Upper lobe of left lung (tissue), 6 donors: ENCODE measurements around the gene KRIT1. TPM values are rescaled to one million over a fixed set of nuclear protein-coding genes. Genes with fewer than 3 reads are reported as not detected.

Source experiments
- ATAC-seq, 2 donors: fragments of 200-7000 bp; cut with Tn5 transposase; one replicate each; pipeline ENCODE4 v1.9.1; 2022; ENCODE audit warnings: mild to moderate bottlenecking in 2 of 2, moderate library complexity in 2 of 2; ENCODE audit not compliant: low FRiP score in 2 of 2
- DNase-seq, 2 donors: peaks; one replicate each; pipeline ENCODE4 v3.0.0-alpha.2; 2019 to 2020
- H3K27ac ChIP-seq, 4 donors: fragments of 200-600 bp; sonication (generic); one replicate each; pipeline ENCODE4 v1.5.1; 2016 to 2019
- H3K27me3 ChIP-seq, 4 donors: fragments of 200-600 bp; sonication (generic); one replicate each; pipeline ENCODE4 v1.5.1; 2017 to 2019
- H3K36me3 ChIP-seq, 4 donors: fragments of 200-600 bp; sonication (generic); one replicate each; pipeline ENCODE4 v1.5.1; 2016 to 2019
- H3K4me1 ChIP-seq, 4 donors: fragments of 200-600 bp; sonication (generic); one replicate each; pipeline ENCODE4 v1.5.1; 2018 to 2019
- H3K4me3 ChIP-seq, 4 donors: fragments of 200-600 bp; sonication (generic); one replicate each; pipeline ENCODE4 v1.5.1; 2017 to 2019; ENCODE audit warnings: mild to moderate bottlenecking in 2 of 4, moderate library complexity in 1 of 4
- H3K9me3 ChIP-seq, 4 donors: fragments of 200-600 bp; sonication (generic); one replicate each; pipeline ENCODE4 v1.5.1; 2018 to 2019
- CTCF ChIP-seq, 6 experiments: fragments of 450-650 bp in 4 of 6; fragments of 200-600 bp in 2 of 6; sonication (generic) in 2 of 6; IDR thresholded peaks; one replicate each; pipeline ENCODE4 v1.5.1; 2016 to 2019; ENCODE audit warnings: antibody characterized with exemption in 6 of 6
- EP300 ChIP-seq, 4 donors: sonication (generic); formaldehyde crosslinking; IDR thresholded peaks; one replicate each; pipeline ENCODE4 v1.5.1; 2017; ENCODE audit warnings: antibody characterized with exemption in 4 of 4, control low read depth in 2 of 4
- POLR2A ChIP-seq, 4 donors: fragments of 450-650 bp; IDR thresholded peaks; one replicate each; pipeline ENCODE4 v1.5.1; 2016 to 2017; ENCODE audit warnings: antibody characterized with exemption in 4 of 4, mild to moderate bottlenecking in 2 of 4
- POLR2AphosphoS5 ChIP-seq, 2 donors: sonication (generic); formaldehyde crosslinking; IDR thresholded peaks; one replicate each; pipeline ENCODE4 v1.5.1; 2017; ENCODE audit warnings: antibody characterized with exemption in 2 of 2
- WGBS, 2 donors: methylation state at CpG; one replicate each; pipeline ENCODE4 v1.1.5; 2017 to 2018; 5-methylcytosine and 5-hydroxymethylcytosine counted together
- total RNA-seq, 6 donors: library from RNA; depleted of rRNA in 4 of 6; stranded (reverse); fragments of >200 nt in 4 of 6; gene quantifications; one replicate each; pipeline versions ENCODE4 v1.1.0 to v1.2.1, GENCODE V29; 2016 to 2021
- donor health status: DM: no; HTN: no; CAD: no; lungs with moderate emphysema.
- donor health status: DM: no; HTN: yes; CAD: no; lungs with severe emphysema.

The KRIT1 gene
- total RNA-seq, 6 donors from 2014 or later: 36.8 to 173 (median 56.2) TPM

GRCh38 chr7:92289321-92289720, 43.6 kb upstream of the KRIT1 start:
- no peak for ATAC-seq
- H3K27me3 ChIP-seq: no peaks in the 10 kb centered on the region

GRCh38 chr7:92282930-92283329, 37.2 kb upstream of the KRIT1 start:
- peaks cover 0 to 4% (median 0%) of the 10 kb centered on the region in 4 donors for H3K9me3 ChIP-seq
- WGBS, 2 donors: 74 to 94% methylated on average over 1 of the region's 1 CpG
- TF ChIP-seq CTCF (IDR thresholded peaks at IDR 0.05) (no peak), POLR2AphosphoS5 (IDR thresholded peaks at IDR 0.05) (no peak), EP300 (IDR thresholded peaks at IDR 0.05) (no peak), POLR2A (IDR thresholded peaks at IDR 0.05) (no peak)
- no peak for DNase-seq
- peaks cover 0 to 5% (median 2%) of the 10 kb centered on the region in 4 donors for H3K4me1 ChIP-seq
- H3K36me3 ChIP-seq: no peaks in the 10 kb centered on the region
- H3K27me3 ChIP-seq: no peaks in the 10 kb centered on the region
- ATAC-seq: no peak
- no peak overlapping the region for H3K27ac ChIP-seq
- H3K4me3 ChIP-seq: no peak overlapping the region

More at GRCh38 chr7:92289321-92289720, 43.6 kb upstream of the KRIT1 start:
- Histone ChIP-seq H3K4me1 (peaks cover 4 to 11% (median 7%) of the 10 kb centered on the region in 4 donors), H3K27ac (no peak overlapping the region), H3K9me3 (no peaks in the 10 kb centered on the region), H3K4me3 (no peak overlapping the region), H3K36me3 (no peaks in the 10 kb centered on the region)
- no peak for TF ChIP-seq CTCF (IDR thresholded peaks at IDR 0.05)
- TF ChIP-seq POLR2AphosphoS5 (IDR thresholded peaks at IDR 0.05): no peak
- no peak for TF ChIP-seq POLR2A (IDR thresholded peaks at IDR 0.05)
- no peak for TF ChIP-seq EP300 (IDR thresholded peaks at IDR 0.05)
- WGBS, 2 donors: 88 to 93% methylated on average over 2 of the region's 2 CpGs
- DNase-seq: no peak

GRCh38 chr7:92282221-92282814, 36.6 kb upstream of the KRIT1 start:
- DNase-seq: peak in 1 of 2 donors; percentile 18
- ATAC-seq: no peak
- Histone ChIP-seq H3K4me1 (peaks cover 0 to 5% (median 2%) of the 10 kb centered on the region in 4 donors), H3K9me3 (peaks cover 0 to 4% (median 0%) of the 10 kb centered on the region in 4 donors), H3K27me3 (no peaks in the 10 kb centered on the region), H3K36me3 (no peaks in the 10 kb centered on the region), H3K27ac (no peak overlapping the region), H3K4me3 (no peak overlapping the region)
- 79 to 89% methylated on average over 6 of the region's 6 CpGs for WGBS, 2 donors
- TF ChIP-seq POLR2AphosphoS5 (IDR thresholded peaks at IDR 0.05) (no peak), CTCF (IDR thresholded peaks at IDR 0.05) (no peak), EP300 (IDR thresholded peaks at IDR 0.05) (no peak), POLR2A (IDR thresholded peaks at IDR 0.05) (no peak)

- 91 to 92% methylated on average over 2 of the region's 2 CpGs for WGBS, 2 donors
- Histone ChIP-seq H3K4me3 (no peak overlapping the region), H3K27me3 (no peaks in the 10 kb centered on the region), H3K9me3 (peaks cover 0 to 4% (median 0%) of the 10 kb centered on the region in 4 donors), H3K4me1 (peaks cover 0 to 5% (median 2%) of the 10 kb centered on the region in 4 donors), H3K27ac (no peak overlapping the region), H3K36me3 (no peaks in the 10 kb centered on the region)
- no peak for DNase-seq
- TF ChIP-seq EP300 (IDR thresholded peaks at IDR 0.05): no peak
- no peak for TF ChIP-seq POLR2A (IDR thresholded peaks at IDR 0.05)
- no peak for TF ChIP-seq CTCF (IDR thresholded peaks at IDR 0.05)
- TF ChIP-seq POLR2AphosphoS5 (IDR thresholded peaks at IDR 0.05): no peak
- ATAC-seq: no peak
These were observed 35.3 kb upstream of the KRIT1 start for GRCh38 chr7:92281031-92281430.
